Measurements from ENCODE around the gene NR6A1. TPM values are rescaled to one million over a fixed set of nuclear protein-coding genes. Genes with fewer than 3 reads are reported as not detected.
A peak's percentile ranks its signal among the peaks of the same experiment; 100 is the strongest.

Gene NR6A1
- total and polyA plus RNA-seq, 2 of the 13 experiments (the other 11 are each of a cell fraction or from before 2014, with no cell fraction given), result 28.1 to 31.5 TPM

- peak; percentile 94 for DNase-seq (ENCODE audit: low spot score)
- Histone ChIP-seq H3K79me2 (ENCODE audit: insufficient read depth, low read length) (peaks cover 4% of the 10 kb centered on the region), H3K27ac (ENCODE audit: extremely low read length, insufficient read depth, low read length) (peak overlapping the region; percentile 64), H3K9me3 (ENCODE audit: low read length) (no peaks in the 10 kb centered on the region), H3K9ac (ENCODE audit: insufficient read depth, low read depth, low read length) (peak overlapping the region; percentile 11; the same call in 1 of the 2 replicates), H4K20me1 (ENCODE audit: insufficient read depth, low read length) (no peaks in the 10 kb centered on the region), H3K4me2 (ENCODE audit: low read depth, low read length) (peak overlapping the region; percentile 63), H2AFZ (ENCODE audit: low read length) (no peak overlapping the region), H3K4me1 (ENCODE audit: insufficient read depth, low read length) (peaks cover 45% of the 10 kb centered on the region), H3K36me3 (replicated peaks in 1 of 2; ENCODE audit: control insufficient read depth in 1 of 2, insufficient read depth in 2 of 2, low read length in 2 of 2) (peaks cover 0 to 13% of the 10 kb centered on the region in 2 experiments; a peak in 3 of 5 replicates), H3K27me3 (ENCODE audit: control insufficient read depth in 1 of 2, insufficient read depth in 2 of 2, low read length in 2 of 2) (no peaks in the 10 kb centered on the region; a peak in 1 of 5 replicates), H3K4me3 (replicated peaks in 1 of 3; ENCODE audit: insufficient read depth in 1 of 3, low read depth in 2 of 3, low read length in 3 of 3) (peak overlapping the region in 2 of 3 experiments; percentile 26 to 31; a peak in 2 of 6 replicates)
- POLR2A ChIA-PET, result interaction anchor here (0.6 to 1.8 kb wide), 8 partner anchors 9 to 1269 kb away, joined by 3 to 16 read pairs (median 4); partner anchors contain the start of gene NR6A1
- FAIRE-seq, result peak; percentile 82
- in situ Hi-C loops (cut with HindIII; ENCODE audit: extremely low pct_ligation_motif_present, low pct_unique_long_range_greater_than_20kb), result no loop called here
- CTCF ChIA-PET (ENCODE audit: low intra/inter-chr PET ratio, low total read pairs), result interaction anchor here (1.1 kb wide), 1 partner anchor 22 kb away, joined by 6 read pairs; no protein-coding TSS in a partner anchor
- intact Hi-C loops (cut with micrococcal nuclease; ENCODE audit: unreplicated experiment), result no loop called here
- 20% methylated on average over 14 of the region's 14 CpGs for WGBS (ENCODE audit: low lambda C conversion rate)
- peak; percentile 95 for ATAC-seq
- no TSS peak for BruUV-seq (replicated peaks)
- TF ChIP-seq GPN1 (CRISPR knock-in tag; IDR thresholded peaks at IDR 0.05; ENCODE audit: borderline replicate concordance) (no peak), MYPOP (CRISPR knock-in tag; IDR thresholded peaks at IDR 0.05) (0 out of 2 replicates have a peak, but pooled peaks have one; percentile 43), HNRNPH1 (optimal IDR thresholded peaks at IDR 0.05; ENCODE audit: low read depth, low read length) (no peak), KDM5A (IDR thresholded peaks at IDR 0.05; ENCODE audit: borderline replicate concordance, low read length) (no peak), TFAP4 (IDR thresholded peaks at IDR 0.05; ENCODE audit: borderline replicate concordance, low read depth) (peak; percentile 66; the same call in 1 of the 2 replicates), ZNF761 (CRISPR knock-in tag; conservative IDR thresholded peaks at IDR 0.05) (0 out of 2 replicates have a peak, but pooled peaks have one; percentile 28), TCF7 (IDR thresholded peaks at IDR 0.05; ENCODE audit: low read depth) (peak; percentile 54), CBX5 (CRISPR knock-in tag; IDR thresholded peaks at IDR 0.05; ENCODE audit: borderline replicate concordance) (0 out of 2 replicates have a peak, but pooled peaks have one; percentile 35), FOXO1 (CRISPR knock-in tag; IDR thresholded peaks at IDR 0.05) (peak; percentile 85), ZNF501 (CRISPR knock-in tag; IDR thresholded peaks at IDR 0.05) (no peak), SP4 (CRISPR knock-in tag; IDR thresholded peaks at IDR 0.05) (no peak), ETV5 (CRISPR knock-in tag; IDR thresholded peaks at IDR 0.05; ENCODE audit: borderline replicate concordance) (peak; percentile 47; the same call in 1 of the 2 replicates), ZNF615 (CRISPR knock-in tag; IDR thresholded peaks at IDR 0.05; ENCODE audit: borderline replicate concordance) (0 out of 2 replicates have a peak, but pooled peaks have one; percentile 27), PHF5A (CRISPR knock-in tag; IDR thresholded peaks at IDR 0.05; ENCODE audit: low read depth, unreplicated experiment) (peak; percentile 51), ONECUT2 (CRISPR knock-in tag; IDR thresholded peaks at IDR 0.05) (no peak), HCFC1 (IDR thresholded peaks at IDR 0.05; ENCODE audit: low read depth, low read length) (no peak), NONO (IDR thresholded peaks at IDR 0.05) (no peak), NONO (CRISPR knock-in tag; conservative IDR thresholded peaks at IDR 0.05) (peak; percentile 63), FOXJ3 (CRISPR knock-in tag; IDR thresholded peaks at IDR 0.05; ENCODE audit: borderline replicate concordance) (peak; percentile 91), MLX (CRISPR knock-in tag; IDR thresholded peaks at IDR 0.05) (0 out of 2 replicates have a peak, but pooled peaks have one; percentile 53), NR2F2 (IDR thresholded peaks at IDR 0.05; ENCODE audit: borderline replicate concordance, low read depth) (peak; percentile 59), RARA (CRISPR knock-in tag; IDR thresholded peaks at IDR 0.05) (peak; percentile 87), NFIC (IDR thresholded peaks at IDR 0.05; ENCODE audit: low read length) (peak; percentile 77)
Observed at GRCh38 chr9:124733964-124734740, 37.0 kb downstream of the NR6A1 start.
